ENCODE measurements around the gene CEP164. TPM values are rescaled to one million over a fixed set of nuclear protein-coding genes. Genes with fewer than 3 reads are reported as not detected.
A peak's percentile ranks its signal among the peaks of the same experiment; 100 is the strongest.

Gene CEP164
- total RNA-seq, 3 donors from 2014 or later: 13.8 to 26.2 (median 17.3) TPM

DNA sequence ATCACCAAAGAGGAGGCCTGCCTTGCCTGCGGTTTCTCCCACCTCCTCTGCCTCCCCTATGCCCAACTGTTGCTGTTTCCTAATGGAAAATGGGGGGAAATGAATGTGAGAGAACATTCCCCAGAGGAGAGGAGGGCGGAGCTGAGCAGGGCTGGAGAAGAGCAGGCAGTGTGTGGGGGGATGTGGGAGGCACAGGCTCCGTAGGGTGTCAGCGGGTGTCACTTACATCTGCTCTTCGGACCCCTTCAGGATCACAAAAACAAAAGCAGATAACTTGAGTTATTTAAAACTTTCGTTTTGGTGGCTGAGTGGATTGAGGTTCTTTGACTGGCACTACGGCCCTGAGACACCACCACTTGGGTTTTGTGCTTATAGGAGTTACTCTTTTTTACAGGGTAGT, 93.8 kb downstream of the CEP164 start:
- no peaks in the 10 kb centered on the region for H3K36me3 ChIP-seq (ENCODE audit: low read depth)
- no peak for DNase-seq
- H3K9me3 ChIP-seq: no peaks in the 10 kb centered on the region
- no peak overlapping the region for H3K4me3 ChIP-seq
- intact Hi-C loops (cut with DNase I, micrococcal nuclease): loop anchor here in 1 of 2 donors (5.0 kb wide), 1 partner anchor 396 kb away; no protein-coding TSS in a partner anchor
- ATAC-seq: no peak
- no peak for TF ChIP-seq CTCF (IDR thresholded peaks at IDR 0.05)
- H3K4me1 ChIP-seq (ENCODE audit: low read depth): no peaks in the 10 kb centered on the region

DNA sequence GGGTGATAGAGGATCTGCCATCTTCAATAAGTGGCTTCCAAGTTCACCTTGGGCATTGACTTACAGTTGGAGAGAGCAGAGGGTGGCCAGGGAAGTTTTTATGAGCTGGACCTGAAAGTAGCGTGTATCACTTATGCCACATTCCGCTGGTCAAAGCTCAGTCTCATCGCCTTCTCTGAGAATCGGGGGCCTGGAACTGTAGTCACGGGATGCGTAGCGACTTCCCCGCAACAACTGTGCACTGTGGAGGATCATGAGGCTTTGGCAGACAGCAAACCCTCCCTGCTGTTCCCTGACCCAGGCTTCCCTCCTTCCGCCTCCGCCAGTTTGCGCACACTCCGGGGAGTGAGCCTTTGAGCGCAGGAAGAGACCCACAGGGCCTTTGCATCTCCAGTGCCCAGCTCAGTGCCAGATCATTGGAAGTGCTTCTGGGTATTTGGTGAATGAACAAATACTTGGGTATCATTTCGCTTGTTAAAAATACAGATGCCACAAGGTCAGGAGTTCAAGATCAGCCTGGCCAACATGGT, 95.5 kb downstream of the CEP164 start:
- DNase-seq (no peak), ATAC-seq (no peak)
- H3K4me3 ChIP-seq: no peak overlapping the region
- no peaks in the 10 kb centered on the region for H3K9me3 ChIP-seq
- H3K4me1 ChIP-seq (ENCODE audit: low read depth): no peaks in the 10 kb centered on the region
- intact Hi-C loops (cut with DNase I, micrococcal nuclease): loop anchor here in 1 of 2 donors (5.0 kb wide), 1 partner anchor 394 kb away; no protein-coding TSS in a partner anchor
- H3K36me3 ChIP-seq (ENCODE audit: low read depth): no peaks in the 10 kb centered on the region
- TF ChIP-seq CTCF (IDR thresholded peaks at IDR 0.05): no peak

- TF ChIP-seq CTCF (IDR thresholded peaks at IDR 0.05): no peak
- intact Hi-C loops (cut with DNase I, micrococcal nuclease): loop anchor here (5.0 kb wide), 2 partner anchors 383 to 393 kb away; no protein-coding TSS in a partner anchor
- Histone ChIP-seq H3K4me1 (ENCODE audit: low read depth) (no peaks in the 10 kb centered on the region), H3K4me3 (no peak overlapping the region), H3K9me3 (no peaks in the 10 kb centered on the region), H3K36me3 (ENCODE audit: low read depth) (no peaks in the 10 kb centered on the region)
- no peak for ATAC-seq
- no peak for DNase-seq
Observed at GRCh38 chr11:117424781-117425180, 97.1 kb downstream of the CEP164 start.

- Histone ChIP-seq H3K9me3 (no peaks in the 10 kb centered on the region), H3K4me1 (ENCODE audit: low read depth) (no peaks in the 10 kb centered on the region), H3K36me3 (ENCODE audit: low read depth) (no peaks in the 10 kb centered on the region), H3K4me3 (no peak overlapping the region)
- TF ChIP-seq CTCF (IDR thresholded peaks at IDR 0.05): no peak
- ATAC-seq (no peak), DNase-seq (no peak)
- intact Hi-C loops (cut with DNase I, micrococcal nuclease): loop anchor here (5.0 kb wide), 2 partner anchors 382 to 392 kb away; no protein-coding TSS in a partner anchor
Observed at GRCh38 chr11:117425679-117426296, 98.1 kb downstream of the CEP164 start.

DNA sequence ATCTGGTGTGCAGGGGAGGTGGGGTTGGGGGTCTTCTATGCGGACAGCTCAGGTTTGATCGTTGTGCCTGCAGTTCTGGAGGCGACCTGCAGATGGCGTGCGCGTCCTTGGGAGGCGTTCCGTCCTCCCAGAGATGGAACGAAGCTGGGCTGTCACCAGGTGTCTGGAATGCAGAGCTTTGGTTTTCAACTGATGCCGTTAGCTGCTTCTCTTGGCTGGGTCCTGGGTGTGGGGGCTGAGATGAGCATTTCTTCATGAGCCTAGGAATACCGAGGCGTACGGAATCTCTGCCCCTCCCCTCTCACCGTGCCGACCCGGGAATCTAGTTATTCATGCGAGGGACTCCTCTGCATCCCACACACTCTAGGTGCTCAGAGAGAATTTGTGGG, 98.6 kb downstream of the CEP164 start:
- peak in 2 of 3 donors; percentile 74 to 78 for DNase-seq
- intact Hi-C loops (cut with DNase I, micrococcal nuclease): loop anchor here (5.0 kb wide), 2 partner anchors 381 to 391 kb away; no protein-coding TSS in a partner anchor
- H3K9me3 ChIP-seq: no peaks in the 10 kb centered on the region
- TF ChIP-seq CTCF (IDR thresholded peaks at IDR 0.05): peak; percentile 93
- no peaks in the 10 kb centered on the region for H3K36me3 ChIP-seq (ENCODE audit: low read depth)
- peak; percentile 84 for ATAC-seq
- H3K4me1 ChIP-seq (ENCODE audit: low read depth): no peaks in the 10 kb centered on the region
- H3K4me3 ChIP-seq: no peak overlapping the region

Measured in mucosa of descending colon (tissue), 3 donors.